Prostate gland (tissue), 2 donors: ENCODE measurements around the gene SUMF1. TPM values are rescaled to one million over a fixed set of nuclear protein-coding genes. Genes with fewer than 3 reads are reported as not detected.

Experiments used
- DNase-seq: peaks from one replicate; pipeline ENCODE4 v3.0.0-alpha.2; 2019; ENCODE audit warnings: low spot score
- H3K27ac ChIP-seq, 2 donors: fragments of 200-600 bp; sonication (generic); 2 replicates each; pipeline ENCODE4 v1.5.1; 2017 to 2019
- H3K27me3 ChIP-seq: fragments of 200-600 bp; sonication (generic); replicated peaks from 2 replicates; pipeline ENCODE4 v1.5.1; 2019; ENCODE audit not compliant: insufficient read depth
- H3K36me3 ChIP-seq, 2 donors: fragments of 200-600 bp; sonication (generic); 1 replicate in 1 of 2; 2 replicates in 1 of 2; pipeline versions ENCODE4 v1.5.1 to v1.8.1; 2017 to 2019
- H3K4me1 ChIP-seq: fragments of 200-600 bp; sonication (generic); replicated peaks from 2 replicates; pipeline ENCODE4 v1.5.1; 2019
- H3K4me3 ChIP-seq, 2 donors: fragments of 200-600 bp; sonication (generic); 2 replicates each; pipeline ENCODE4 v1.5.1; 2017 to 2019
- H3K9me3 ChIP-seq: fragments of 200-600 bp; sonication (generic); 2 replicates; pipeline ENCODE4 v1.5.1; 2017
- CTCF ChIP-seq, 4 experiments: fragments of 200-600 bp in 2 of 4; fragments of 450-650 bp in 2 of 4; sonication (generic) in 2 of 4; IDR thresholded peaks; 1 replicate in 3 of 4; 2 replicates in 1 of 4; pipeline ENCODE4 v1.5.1; 2016 to 2019; ENCODE audit warnings: antibody characterized with exemption in 4 of 4, mild to moderate bottlenecking in 2 of 4, moderate library complexity in 2 of 4
- POLR2A ChIP-seq: fragments of 450-650 bp; IDR thresholded peaks from one replicate; pipeline ENCODE4 v1.6.1; 2016; ENCODE audit warnings: antibody characterized with exemption, mild to moderate bottlenecking
- POLR2AphosphoS5 ChIP-seq: sonication (generic); formaldehyde crosslinking; IDR thresholded peaks from one replicate; pipeline ENCODE4 v1.6.1; 2017; ENCODE audit warnings: antibody characterized with exemption
- WGBS: methylation state at CpG from one replicate; pipeline ENCODE4 v1.1.5; 2018; 5-methylcytosine and 5-hydroxymethylcytosine counted together
- intact Hi-C: fragments of 100-400 bp; cut with DNase I; formaldehyde crosslinking; loops from one replicate; pipeline ENCODE4 v1.14.2; 2022
- total RNA-seq, 2 donors: library from RNA; depleted of rRNA; stranded (reverse); fragments of >200 nt; gene quantifications; one replicate each; pipeline ENCODE4 v1.1.0, GENCODE V29; 2016

Gene SUMF1
- total RNA-seq, 2 donors from 2014 or later = 58.5 to 59.1 TPM

- intact Hi-C loops = no loop called here
- Histone ChIP-seq H3K4me3 (no peak overlapping the region), H3K4me1 (no peaks in the 10 kb centered on the region), H3K27ac (peak overlapping the region; percentile 12 to 53), H3K9me3 (no peaks in the 10 kb centered on the region), H3K27me3 (no peaks in the 10 kb centered on the region), H3K36me3 (no peaks in the 10 kb centered on the region)
- WGBS = 44% methylated on average over 6 of the region's 6 CpGs
- peak; percentile 33 for TF ChIP-seq POLR2AphosphoS5
- TF ChIP-seq POLR2A = no peak
- no peak for DNase-seq
Observed at GRCh38 chr3:4340411-4341335, 126.4 kb downstream of the SUMF1 start.

GRCh38 chr3:4340077-4340410 is 127.0 kb downstream of the SUMF1 start:
- WGBS = 90% methylated on average over 4 of the region's 4 CpGs

DNA sequence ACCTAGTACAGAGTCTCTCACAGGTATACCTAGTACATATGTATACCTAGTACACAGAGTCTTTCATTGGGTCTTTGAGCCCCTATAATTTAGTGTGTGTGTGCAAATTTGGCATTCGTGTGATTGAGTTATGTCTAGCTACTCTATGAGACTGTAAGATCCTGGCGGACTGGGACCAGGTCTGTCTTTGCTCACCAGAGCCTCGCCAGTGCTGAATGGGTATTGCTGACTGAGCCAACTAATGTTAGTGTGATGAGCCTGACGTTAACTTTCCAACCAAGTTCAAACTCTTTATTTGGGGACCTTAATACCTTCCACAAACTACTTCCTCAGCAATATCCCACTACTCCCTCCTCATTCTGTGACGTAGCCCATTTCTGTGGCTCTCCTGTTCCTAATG is 128.3 kb downstream of the SUMF1 start:
- no peak for DNase-seq
- Histone ChIP-seq H3K27me3 (no peaks in the 10 kb centered on the region), H3K4me1 (no peaks in the 10 kb centered on the region), H3K4me3 (no peak overlapping the region), H3K27ac (no peak overlapping the region), H3K36me3 (no peaks in the 10 kb centered on the region), H3K9me3 (no peaks in the 10 kb centered on the region)
- TF ChIP-seq POLR2AphosphoS5 (no peak), POLR2A (no peak), CTCF (IDR thresholded peaks at IDR 0.05) (no peak)
- intact Hi-C loops = no loop called here
- WGBS = 98% methylated on average over 5 of the region's 5 CpGs

More at GRCh38 chr3:4340077-4340410, 127.0 kb downstream of the SUMF1 start:
- Histone ChIP-seq H3K4me3 (no peak overlapping the region), H3K36me3 (no peaks in the 10 kb centered on the region), H3K9me3 (no peaks in the 10 kb centered on the region), H3K27ac (peak overlapping the region in 1 of 2 donors; percentile 53), H3K27me3 (no peaks in the 10 kb centered on the region), H3K4me1 (no peaks in the 10 kb centered on the region)
- TF ChIP-seq POLR2A (no peak), CTCF (IDR thresholded peaks at IDR 0.05) (no peak), POLR2AphosphoS5 (no peak)
- intact Hi-C loops = no loop called here
- no peak for DNase-seq

GRCh38 chr3:4336850-4337546 is 130.1 kb downstream of the SUMF1 start:
- H3K27me3 ChIP-seq = no peaks in the 10 kb centered on the region
- WGBS = 60% methylated on average over 3 of the region's 3 CpGs
- intact Hi-C loops = no loop called here

DNA sequence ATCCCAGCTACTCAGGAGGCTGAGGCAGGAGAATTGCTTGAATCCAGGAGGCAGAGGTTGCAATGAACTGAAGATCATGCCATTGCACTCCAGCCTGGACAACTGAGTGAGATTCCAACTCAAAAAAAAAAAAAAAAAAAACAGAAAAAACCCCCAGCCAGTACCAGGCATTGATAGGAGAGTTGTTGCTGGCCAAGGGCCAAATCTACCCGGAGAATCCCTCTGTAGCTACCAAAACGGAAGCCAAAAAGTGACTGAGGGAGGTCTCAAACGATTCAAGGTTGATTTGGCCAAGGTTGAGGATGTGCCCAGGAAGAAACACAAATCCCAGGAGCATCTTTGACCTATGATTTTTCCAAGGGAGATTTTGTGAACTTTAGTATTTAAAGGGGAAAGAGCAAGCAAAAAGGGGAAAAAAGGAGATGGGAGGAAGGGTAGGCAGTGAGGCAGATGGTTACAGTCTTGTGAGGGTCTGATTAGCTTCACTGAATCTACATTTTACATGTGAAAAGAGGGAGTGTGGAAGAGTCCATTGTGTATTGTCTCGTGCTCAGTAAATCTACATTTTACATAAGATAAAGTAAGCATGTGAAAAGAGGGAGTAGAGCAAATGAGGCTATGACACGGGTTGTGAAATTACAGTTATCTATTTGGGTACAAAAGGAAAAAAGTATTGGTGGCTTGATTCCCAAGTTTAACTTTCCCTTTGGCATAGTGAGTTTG is 131.1 kb downstream of the SUMF1 start:
- no peaks in the 10 kb centered on the region for H3K9me3 ChIP-seq
- intact Hi-C loops = no loop called here
- no peak for DNase-seq
- H3K27me3 ChIP-seq = no peaks in the 10 kb centered on the region
- TF ChIP-seq POLR2AphosphoS5 = no peak
- TF ChIP-seq CTCF (IDR thresholded peaks at IDR 0.05) = no peak
- no peak for TF ChIP-seq POLR2A
- no peak overlapping the region for H3K4me3 ChIP-seq
- WGBS = 59% methylated on average over 5 of the region's 5 CpGs
- no peaks in the 10 kb centered on the region for H3K4me1 ChIP-seq
- H3K36me3 ChIP-seq = no peaks in the 10 kb centered on the region
- H3K27ac ChIP-seq = no peak overlapping the region

More at GRCh38 chr3:4336850-4337546, 130.1 kb downstream of the SUMF1 start:
- Histone ChIP-seq H3K27ac (no peak overlapping the region), H3K9me3 (no peaks in the 10 kb centered on the region), H3K36me3 (no peaks in the 10 kb centered on the region), H3K4me3 (no peak overlapping the region), H3K4me1 (no peaks in the 10 kb centered on the region)
- DNase-seq = no peak
- TF ChIP-seq POLR2AphosphoS5 = no peak
